ENCODE measurements around the gene RTTN.

DNA sequence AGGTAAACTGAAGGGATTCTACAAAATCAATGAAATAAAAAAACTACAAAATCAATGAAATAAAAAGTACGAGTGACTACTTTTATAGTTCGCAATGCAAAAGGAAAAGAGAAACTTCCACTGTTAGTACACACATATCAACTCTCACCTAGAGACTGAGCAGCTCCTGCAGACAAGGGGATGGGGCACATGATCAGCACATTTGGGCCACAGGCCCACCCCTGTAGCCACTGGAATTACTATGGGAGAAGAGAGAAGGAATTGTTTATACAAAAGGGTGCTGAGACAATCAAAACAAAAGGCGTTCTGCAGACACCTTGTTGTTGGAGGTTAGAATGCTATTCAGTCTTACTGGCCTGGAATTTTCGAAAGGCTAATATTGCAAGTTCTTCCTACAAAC, 223.1 kb downstream of the RTTN start:
- TF ChIP-seq, protein P1, sequence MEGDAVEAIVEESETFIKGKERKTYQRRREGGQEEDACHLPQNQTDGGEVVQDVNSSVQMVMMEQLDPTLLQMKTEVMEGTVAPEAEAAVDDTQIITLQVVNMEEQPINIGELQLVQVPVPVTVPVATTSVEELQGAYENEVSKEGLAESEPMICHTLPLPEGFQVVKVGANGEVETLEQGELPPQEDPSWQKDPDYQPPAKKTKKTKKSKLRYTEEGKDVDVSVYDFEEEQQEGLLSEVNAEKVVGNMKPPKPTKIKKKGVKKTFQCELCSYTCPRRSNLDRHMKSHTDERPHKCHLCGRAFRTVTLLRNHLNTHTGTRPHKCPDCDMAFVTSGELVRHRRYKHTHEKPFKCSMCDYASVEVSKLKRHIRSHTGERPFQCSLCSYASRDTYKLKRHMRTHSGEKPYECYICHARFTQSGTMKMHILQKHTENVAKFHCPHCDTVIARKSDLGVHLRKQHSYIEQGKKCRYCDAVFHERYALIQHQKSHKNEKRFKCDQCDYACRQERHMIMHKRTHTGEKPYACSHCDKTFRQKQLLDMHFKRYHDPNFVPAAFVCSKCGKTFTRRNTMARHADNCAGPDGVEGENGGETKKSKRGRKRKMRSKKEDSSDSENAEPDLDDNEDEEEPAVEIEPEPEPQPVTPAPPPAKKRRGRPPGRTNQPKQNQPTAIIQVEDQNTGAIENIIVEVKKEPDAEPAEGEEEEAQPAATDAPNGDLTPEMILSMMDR (conservative IDR thresholded peaks at IDR 0.05; ENCODE audit: low read depth in 2 of 2): no peak
- TF ChIP-seq JUNB (IDR thresholded peaks at IDR 0.05; ENCODE audit: unreplicated experiment): no peak
- no peak for TF ChIP-seq STAT1 (IDR thresholded peaks at IDR 0.05; ENCODE audit: unreplicated experiment)
- no peak for TF ChIP-seq EZH2 (IDR thresholded peaks at IDR 0.05; ENCODE audit: low read depth, unreplicated experiment)
- no peak for TF ChIP-seq ZNF114 (CRISPR knock-in tag; IDR thresholded peaks at IDR 0.05)
- no peak for TF ChIP-seq POLR2AphosphoS5 (IDR thresholded peaks at IDR 0.05; ENCODE audit: low read depth)
- TF ChIP-seq, protein P2, sequence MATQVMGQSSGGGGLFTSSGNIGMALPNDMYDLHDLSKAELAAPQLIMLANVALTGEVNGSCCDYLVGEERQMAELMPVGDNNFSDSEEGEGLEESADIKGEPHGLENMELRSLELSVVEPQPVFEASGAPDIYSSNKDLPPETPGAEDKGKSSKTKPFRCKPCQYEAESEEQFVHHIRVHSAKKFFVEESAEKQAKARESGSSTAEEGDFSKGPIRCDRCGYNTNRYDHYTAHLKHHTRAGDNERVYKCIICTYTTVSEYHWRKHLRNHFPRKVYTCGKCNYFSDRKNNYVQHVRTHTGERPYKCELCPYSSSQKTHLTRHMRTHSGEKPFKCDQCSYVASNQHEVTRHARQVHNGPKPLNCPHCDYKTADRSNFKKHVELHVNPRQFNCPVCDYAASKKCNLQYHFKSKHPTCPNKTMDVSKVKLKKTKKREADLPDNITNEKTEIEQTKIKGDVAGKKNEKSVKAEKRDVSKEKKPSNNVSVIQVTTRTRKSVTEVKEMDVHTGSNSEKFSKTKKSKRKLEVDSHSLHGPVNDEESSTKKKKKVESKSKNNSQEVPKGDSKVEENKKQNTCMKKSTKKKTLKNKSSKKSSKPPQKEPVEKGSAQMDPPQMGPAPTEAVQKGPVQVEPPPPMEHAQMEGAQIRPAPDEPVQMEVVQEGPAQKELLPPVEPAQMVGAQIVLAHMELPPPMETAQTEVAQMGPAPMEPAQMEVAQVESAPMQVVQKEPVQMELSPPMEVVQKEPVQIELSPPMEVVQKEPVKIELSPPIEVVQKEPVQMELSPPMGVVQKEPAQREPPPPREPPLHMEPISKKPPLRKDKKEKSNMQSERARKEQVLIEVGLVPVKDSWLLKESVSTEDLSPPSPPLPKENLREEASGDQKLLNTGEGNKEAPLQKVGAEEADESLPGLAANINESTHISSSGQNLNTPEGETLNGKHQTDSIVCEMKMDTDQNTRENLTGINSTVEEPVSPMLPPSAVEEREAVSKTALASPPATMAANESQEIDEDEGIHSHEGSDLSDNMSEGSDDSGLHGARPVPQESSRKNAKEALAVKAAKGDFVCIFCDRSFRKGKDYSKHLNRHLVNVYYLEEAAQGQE (IDR thresholded peaks at IDR 0.05; ENCODE audit: unreplicated experiment): no peak
- no peak for TF ChIP-seq CREB1 (CRISPR knock-in tag; IDR thresholded peaks at IDR 0.05; ENCODE audit: low read depth)
- no peak for TF ChIP-seq NANOG (IDR thresholded peaks at IDR 0.05; ENCODE audit: borderline replicate concordance)
- TF ChIP-seq, protein P3, sequence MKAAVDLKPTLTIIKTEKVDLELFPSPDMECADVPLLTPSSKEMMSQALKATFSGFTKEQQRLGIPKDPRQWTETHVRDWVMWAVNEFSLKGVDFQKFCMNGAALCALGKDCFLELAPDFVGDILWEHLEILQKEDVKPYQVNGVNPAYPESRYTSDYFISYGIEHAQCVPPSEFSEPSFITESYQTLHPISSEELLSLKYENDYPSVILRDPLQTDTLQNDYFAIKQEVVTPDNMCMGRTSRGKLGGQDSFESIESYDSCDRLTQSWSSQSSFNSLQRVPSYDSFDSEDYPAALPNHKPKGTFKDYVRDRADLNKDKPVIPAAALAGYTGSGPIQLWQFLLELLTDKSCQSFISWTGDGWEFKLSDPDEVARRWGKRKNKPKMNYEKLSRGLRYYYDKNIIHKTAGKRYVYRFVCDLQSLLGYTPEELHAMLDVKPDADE (IDR thresholded peaks at IDR 0.05): no peak
- TF ChIP-seq, protein P4, sequence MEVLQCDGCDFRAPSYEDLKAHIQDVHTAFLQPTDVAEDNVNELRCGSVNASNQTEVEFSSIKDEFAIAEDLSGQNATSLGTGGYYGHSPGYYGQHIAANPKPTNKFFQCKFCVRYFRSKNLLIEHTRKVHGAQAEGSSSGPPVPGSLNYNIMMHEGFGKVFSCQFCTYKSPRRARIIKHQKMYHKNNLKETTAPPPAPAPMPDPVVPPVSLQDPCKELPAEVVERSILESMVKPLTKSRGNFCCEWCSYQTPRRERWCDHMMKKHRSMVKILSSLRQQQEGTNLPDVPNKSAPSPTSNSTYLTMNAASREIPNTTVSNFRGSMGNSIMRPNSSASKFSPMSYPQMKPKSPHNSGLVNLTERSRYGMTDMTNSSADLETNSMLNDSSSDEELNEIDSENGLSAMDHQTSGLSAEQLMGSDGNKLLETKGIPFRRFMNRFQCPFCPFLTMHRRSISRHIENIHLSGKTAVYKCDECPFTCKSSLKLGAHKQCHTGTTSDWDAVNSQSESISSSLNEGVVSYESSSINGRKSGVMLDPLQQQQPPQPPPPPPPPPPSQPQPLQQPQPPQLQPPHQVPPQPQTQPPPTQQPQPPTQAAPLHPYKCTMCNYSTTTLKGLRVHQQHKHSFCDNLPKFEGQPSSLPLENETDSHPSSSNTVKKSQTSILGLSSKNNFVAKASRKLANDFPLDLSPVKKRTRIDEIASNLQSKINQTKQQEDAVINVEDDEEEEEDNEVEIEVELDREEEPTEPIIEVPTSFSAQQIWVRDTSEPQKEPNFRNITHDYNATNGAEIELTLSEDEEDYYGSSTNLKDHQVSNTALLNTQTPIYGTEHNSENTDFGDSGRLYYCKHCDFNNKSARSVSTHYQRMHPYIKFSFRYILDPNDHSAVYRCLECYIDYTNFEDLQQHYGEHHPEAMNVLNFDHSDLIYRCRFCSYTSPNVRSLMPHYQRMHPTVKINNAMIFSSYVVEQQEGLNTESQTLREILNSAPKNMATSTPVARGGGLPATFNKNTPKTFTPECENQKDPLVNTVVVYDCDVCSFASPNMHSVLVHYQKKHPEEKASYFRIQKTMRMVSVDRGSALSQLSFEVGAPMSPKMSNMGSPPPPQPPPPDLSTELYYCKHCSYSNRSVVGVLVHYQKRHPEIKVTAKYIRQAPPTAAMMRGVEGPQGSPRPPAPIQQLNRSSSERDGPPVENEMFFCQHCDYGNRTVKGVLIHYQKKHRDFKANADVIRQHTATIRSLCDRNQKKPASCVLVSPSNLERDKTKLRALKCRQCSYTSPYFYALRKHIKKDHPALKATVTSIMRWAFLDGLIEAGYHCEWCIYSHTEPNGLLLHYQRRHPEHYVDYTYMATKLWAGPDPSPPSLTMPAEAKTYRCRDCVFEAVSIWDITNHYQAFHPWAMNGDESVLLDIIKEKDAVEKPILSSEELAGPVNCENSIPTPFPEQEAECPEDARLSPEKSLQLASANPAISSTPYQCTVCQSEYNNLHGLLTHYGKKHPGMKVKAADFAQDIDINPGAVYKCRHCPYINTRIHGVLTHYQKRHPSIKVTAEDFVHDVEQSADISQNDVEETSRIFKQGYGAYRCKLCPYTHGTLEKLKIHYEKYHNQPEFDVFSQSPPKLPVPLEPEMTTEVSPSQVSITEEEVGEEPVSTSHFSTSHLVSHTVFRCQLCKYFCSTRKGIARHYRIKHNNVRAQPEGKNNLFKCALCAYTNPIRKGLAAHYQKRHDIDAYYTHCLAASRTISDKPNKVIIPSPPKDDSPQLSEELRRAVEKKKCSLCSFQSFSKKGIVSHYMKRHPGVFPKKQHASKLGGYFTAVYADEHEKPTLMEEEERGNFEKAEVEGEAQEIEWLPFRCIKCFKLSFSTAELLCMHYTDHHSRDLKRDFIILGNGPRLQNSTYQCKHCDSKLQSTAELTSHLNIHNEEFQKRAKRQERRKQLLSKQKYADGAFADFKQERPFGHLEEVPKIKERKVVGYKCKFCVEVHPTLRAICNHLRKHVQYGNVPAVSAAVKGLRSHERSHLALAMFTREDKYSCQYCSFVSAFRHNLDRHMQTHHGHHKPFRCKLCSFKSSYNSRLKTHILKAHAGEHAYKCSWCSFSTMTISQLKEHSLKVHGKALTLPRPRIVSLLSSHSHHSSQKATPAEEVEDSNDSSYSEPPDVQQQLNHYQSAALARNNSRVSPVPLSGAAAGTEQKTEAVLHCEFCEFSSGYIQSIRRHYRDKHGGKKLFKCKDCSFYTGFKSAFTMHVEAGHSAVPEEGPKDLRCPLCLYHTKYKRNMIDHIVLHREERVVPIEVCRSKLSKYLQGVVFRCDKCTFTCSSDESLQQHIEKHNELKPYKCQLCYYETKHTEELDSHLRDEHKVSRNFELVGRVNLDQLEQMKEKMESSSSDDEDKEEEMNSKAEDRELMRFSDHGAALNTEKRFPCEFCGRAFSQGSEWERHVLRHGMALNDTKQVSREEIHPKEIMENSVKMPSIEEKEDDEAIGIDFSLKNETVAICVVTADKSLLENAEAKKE (CRISPR knock-in tag; IDR thresholded peaks at IDR 0.05): 0 out of 2 replicates have a peak, but pooled peaks have one; percentile 60

All from GM23338 (cell line).